ENCODE results near the gene RNF103. TPM values are rescaled to one million over a fixed set of nuclear protein-coding genes. Genes with fewer than 3 reads are reported as not detected.

RNF103 gene
- total and polyA plus RNA-seq, 2 of the 13 experiments (the other 11 are each of a cell fraction or from before 2014, with no cell fraction given), result 19.8 to 21.1 TPM

GRCh38 chr2:86566821-86567190 lies 56.9 kb downstream of the RNF103 start:
- Histone ChIP-seq H3K4me2 (ENCODE audit: low read depth, low read length) (peak overlapping the region; percentile 68), H3K79me2 (ENCODE audit: insufficient read depth, low read length) (peaks cover 9% of the 10 kb centered on the region), H3K36me3 (replicated peaks in 1 of 2; ENCODE audit: control insufficient read depth in 1 of 2, insufficient read depth in 2 of 2, low read length in 2 of 2) (no peaks in the 10 kb centered on the region), H3K27me3 (ENCODE audit: control insufficient read depth in 1 of 2, insufficient read depth in 2 of 2, low read length in 2 of 2) (no peaks in the 10 kb centered on the region; a peak in 1 of 5 replicates), H4K20me1 (ENCODE audit: insufficient read depth, low read length) (no peaks in the 10 kb centered on the region), H3K9ac (ENCODE audit: insufficient read depth, low read depth, low read length) (0 out of 2 replicates have a peak overlapping the region, but pooled peaks have one; percentile 12), H3K4me1 (ENCODE audit: insufficient read depth, low read length) (peaks cover 28% of the 10 kb centered on the region), H3K4me3 (replicated peaks in 1 of 3; ENCODE audit: insufficient read depth in 1 of 3, low read depth in 2 of 3, low read length in 3 of 3) (no peak overlapping the region; a peak in 2 of 6 replicates), H3K9me3 (ENCODE audit: low read length) (peaks cover 5% of the 10 kb centered on the region; the same call in 1 of the 2 replicates), H3K27ac (ENCODE audit: extremely low read length, insufficient read depth, low read length) (no peak overlapping the region), H2AFZ (ENCODE audit: low read length) (peak overlapping the region; percentile 98)
- FAIRE-seq (no peak), DNase-seq (ENCODE audit: low spot score) (no peak), ATAC-seq (no peak)
- intact Hi-C loops (cut with micrococcal nuclease; ENCODE audit: unreplicated experiment) (no loop called here), in situ Hi-C loops (cut with HindIII; ENCODE audit: extremely low pct_ligation_motif_present, low pct_unique_long_range_greater_than_20kb) (no loop called here)
- ChIA-PET POLR2A (interaction anchor here (1.0 kb wide), 1 partner anchor 40 kb away, joined by 3 read pairs; no protein-coding TSS in a partner anchor), CTCF (ENCODE audit: low intra/inter-chr PET ratio, low total read pairs) (no interaction called here)
- TF ChIP-seq ZNF333 (CRISPR knock-in tag; IDR thresholded peaks at IDR 0.05; ENCODE audit: borderline replicate concordance) (no peak), SNAI1 (CRISPR knock-in tag; IDR thresholded peaks at IDR 0.05; ENCODE audit: borderline replicate concordance) (no peak), TCF7L2 (IDR thresholded peaks at IDR 0.05; ENCODE audit: low read depth, low read length) (no peak), KLF13 (CRISPR knock-in tag; IDR thresholded peaks at IDR 0.05) (no peak), ZKSCAN5 (CRISPR knock-in tag; IDR thresholded peaks at IDR 0.05) (no peak), ZNF234 (CRISPR knock-in tag; conservative IDR thresholded peaks at IDR 0.05) (no peak), ZNF10 (CRISPR knock-in tag; IDR thresholded peaks at IDR 0.05; ENCODE audit: borderline replicate concordance, low read depth) (no peak), ZNF891 (CRISPR knock-in tag; IDR thresholded peaks at IDR 0.05) (no peak), ZFAT (CRISPR knock-in tag; conservative IDR thresholded peaks at IDR 0.05) (no peak), SMARCC2 (IDR thresholded peaks at IDR 0.05) (no peak), REL (CRISPR knock-in tag; conservative IDR thresholded peaks at IDR 0.05) (no peak), KDM5B (CRISPR knock-in tag; IDR thresholded peaks at IDR 0.05; ENCODE audit: borderline replicate concordance) (no peak), CHD4 (IDR thresholded peaks at IDR 0.05; ENCODE audit: borderline replicate concordance, low read length) (no peak), SCMH1 (CRISPR knock-in tag; IDR thresholded peaks at IDR 0.05; ENCODE audit: borderline replicate concordance) (no peak)
- no TSS peak for BruUV-seq (replicated peaks)

Measured in HepG2 (cell line).